GM23248 (cell line): Measurements from ENCODE around the gene CPTP. TPM values are rescaled to one million over a fixed set of nuclear protein-coding genes. Genes with fewer than 3 reads are reported as not detected.

Experiments
- DNase-seq: peaks from one replicate; pipeline ENCODE4 v3.0.0-alpha.2; 2015
- H2AFZ ChIP-seq: fragments of 200-600 bp; sonication (generic); 2 replicates; pipeline ENCODE4 v1.6.1; 2016; ENCODE audit warnings: antibody characterized with exemption
- H3F3A ChIP-seq: fragments of 200-600 bp; sonication (generic); 2 replicates; pipeline ENCODE4 v1.6.1; 2016; ENCODE audit warnings: mild to moderate bottlenecking, antibody characterized with exemption, mixed run types; ENCODE audit not compliant: insufficient read depth
- H3K27ac ChIP-seq: fragments of 200-600 bp; sonication (generic); 2 replicates; pipeline ENCODE4 v1.5.1; 2016; ENCODE audit warnings: mild to moderate bottlenecking
- H3K27me3 ChIP-seq: fragments of 200-600 bp; sonication (generic); replicated peaks from 2 replicates; pipeline ENCODE4 v1.6.1; 2016; ENCODE audit warnings: mild to moderate bottlenecking; ENCODE audit not compliant: insufficient read depth
- H3K36me3 ChIP-seq: fragments of 200-600 bp; sonication (generic); 2 replicates; pipeline ENCODE4 v1.6.1; 2016; ENCODE audit warnings: low read depth, mild to moderate bottlenecking
- H3K4me1 ChIP-seq: fragments of 200-600 bp; sonication (generic); 2 replicates; pipeline ENCODE4 v1.6.1; 2016; ENCODE audit warnings: mild to moderate bottlenecking; ENCODE audit not compliant: insufficient read depth
- H3K4me2 ChIP-seq: fragments of 200-600 bp; sonication (generic); one replicate; pipeline ENCODE4 v1.6.1; 2016; ENCODE audit warnings: mild to moderate bottlenecking; ENCODE audit not compliant: unreplicated experiment
- H3K4me3 ChIP-seq: fragments of 200-600 bp; sonication (generic); 2 replicates; pipeline ENCODE4 v1.5.1; 2016; ENCODE audit warnings: mild to moderate bottlenecking
- H3K79me2 ChIP-seq: fragments of 200-600 bp; sonication (generic); 2 replicates; pipeline ENCODE4 v1.6.1; 2016; ENCODE audit warnings: mild to moderate bottlenecking; ENCODE audit not compliant: insufficient read depth
- H3K9ac ChIP-seq: fragments of 200-600 bp; sonication (generic); 2 replicates; pipeline ENCODE4 v1.6.1; 2016; ENCODE audit warnings: mild to moderate bottlenecking
- H3K9me2 ChIP-seq: fragments of 200-600 bp; sonication (generic); 2 replicates; pipeline ENCODE4 v1.6.1; 2016; ENCODE audit warnings: mixed run types, mild to moderate bottlenecking, moderate library complexity; ENCODE audit not compliant: insufficient read depth
- H3K9me3 ChIP-seq: fragments of 200-600 bp; sonication (generic); one replicate; pipeline ENCODE4 v1.6.1; 2017; ENCODE audit warnings: low read depth
- H4K20me1 ChIP-seq: fragments of 200-600 bp; sonication (generic); 2 replicates; pipeline ENCODE4 v1.6.0; 2016; ENCODE audit not compliant: insufficient read depth
- EZH2 ChIP-seq: fragments of 200-600 bp; sonication (generic); IDR thresholded peaks from 2 replicates; pipeline ENCODE4 v1.6.1; 2018; ENCODE audit warnings: antibody characterized with exemption, mild to moderate bottlenecking; ENCODE audit not compliant: insufficient read depth, poor library complexity, severe bottlenecking
- EZH2phosphoT487 ChIP-seq: fragments of 200-600 bp; sonication (generic); IDR thresholded peaks from 2 replicates; pipeline ENCODE4 v1.6.1; 2018; ENCODE audit warnings: antibody characterized with exemption, moderate library complexity, mild to moderate bottlenecking, low read depth; ENCODE audit not compliant: insufficient read depth
- WGBS, 2 experiments: methylation state at CpG; one replicate each; pipeline ENCODE4 v1.1.6; 2015 to 2017; ENCODE audit warnings: low lambda C conversion rate in 2 of 2, low coverage in 1 of 2; ENCODE audit errors: missing lambda C conversion rate in 2 of 2; 5-methylcytosine and 5-hydroxymethylcytosine counted together
- in situ Hi-C: fragments of 300-500 bp; cut with MboI; formaldehyde crosslinking; loops from 2 replicates; pipeline ENCODE4 v1.15.0; 2020
- polyA plus RNA-seq: library from polyadenylated mRNA; unstranded; fragments of >200 nt; fragmentation: Nextera tagmentation; extraction: Ambion mirVana; gene quantifications from 2 replicates; pipeline ENCODE4 v1.2.1, GENCODE V29; 2016
- total RNA-seq: library from RNA; depleted of rRNA; stranded (reverse); fragments of >200 nt; shearing (Covaris generic); gene quantifications from 2 replicates; pipeline ENCODE4 v1.2.3, GENCODE V29; 2014

CPTP gene
- total and polyA plus RNA-seq, 2 experiments from 2014 or later: 28.0 to 30.5 TPM

GRCh38 chr1:1279028-1279427 lies 45.6 kb upstream of the CPTP start:
- Histone ChIP-seq H3K4me3 (no peak overlapping the region), H3K9me2 (no peaks in the 10 kb centered on the region), H3K9me3 (no peaks in the 10 kb centered on the region), H3K9ac (no peak overlapping the region), H3K79me2 (no peaks in the 10 kb centered on the region), H3K27ac (no peak overlapping the region), H3K4me1 (no peaks in the 10 kb centered on the region), H3K27me3 (no peaks in the 10 kb centered on the region), H4K20me1 (no peaks in the 10 kb centered on the region), H3K36me3 (no peaks in the 10 kb centered on the region), H3K4me2 (no peak overlapping the region), H3F3A (no peaks in the 10 kb centered on the region), H2AFZ (no peak overlapping the region)
- TF ChIP-seq EZH2phosphoT487 (no peak), EZH2 (no peak)
- DNase-seq: no peak
- in situ Hi-C loops: no loop called here
- 96 to 97% methylated on average over 17 of the region's 17 CpGs for WGBS, 2 experiments

GRCh38 chr1:1280782-1281481 lies 43.7 kb upstream of the CPTP start:
- in situ Hi-C loops: no loop called here
- no peak for DNase-seq
- Histone ChIP-seq H3K9me2 (no peaks in the 10 kb centered on the region), H3K27ac (no peak overlapping the region), H3K9me3 (no peaks in the 10 kb centered on the region), H4K20me1 (no peaks in the 10 kb centered on the region), H3K79me2 (no peaks in the 10 kb centered on the region), H3K4me2 (no peak overlapping the region), H3K9ac (no peak overlapping the region), H3F3A (no peaks in the 10 kb centered on the region), H3K27me3 (no peaks in the 10 kb centered on the region), H3K4me1 (no peaks in the 10 kb centered on the region), H3K36me3 (no peaks in the 10 kb centered on the region), H3K4me3 (no peak overlapping the region), H2AFZ (no peak overlapping the region)
- TF ChIP-seq EZH2phosphoT487: no peak
- no peak for TF ChIP-seq EZH2
- WGBS, 2 experiments: 88 to 92% methylated on average over 13 to 21 of the region's 21 CpGs

- Histone ChIP-seq H2AFZ (no peak overlapping the region), H3K27ac (no peak overlapping the region), H3K9me2 (no peaks in the 10 kb centered on the region), H4K20me1 (no peaks in the 10 kb centered on the region), H3K4me2 (no peak overlapping the region), H3F3A (no peaks in the 10 kb centered on the region), H3K4me3 (no peak overlapping the region), H3K36me3 (no peaks in the 10 kb centered on the region), H3K9me3 (no peaks in the 10 kb centered on the region), H3K27me3 (no peaks in the 10 kb centered on the region), H3K79me2 (no peaks in the 10 kb centered on the region), H3K9ac (no peak overlapping the region), H3K4me1 (no peaks in the 10 kb centered on the region)
- TF ChIP-seq EZH2 (no peak), EZH2phosphoT487 (no peak)
- DNase-seq: peak; percentile 90
- in situ Hi-C loops: no loop called here
- 42 to 44% methylated on average over 23 to 26 of the region's 26 CpGs for WGBS, 2 experiments
Observed at GRCh38 chr1:1281533-1282321, 42.9 kb upstream of the CPTP start.

GRCh38 chr1:1282998-1283397 lies 41.6 kb upstream of the CPTP start:
- TF ChIP-seq EZH2phosphoT487 (no peak), EZH2 (no peak)
- Histone ChIP-seq H3K9me3 (no peaks in the 10 kb centered on the region), H3K79me2 (no peaks in the 10 kb centered on the region), H3K27me3 (no peaks in the 10 kb centered on the region), H3K36me3 (no peaks in the 10 kb centered on the region), H3K4me3 (no peak overlapping the region), H4K20me1 (no peaks in the 10 kb centered on the region), H2AFZ (no peak overlapping the region), H3K4me2 (no peak overlapping the region), H3K4me1 (no peaks in the 10 kb centered on the region), H3K9ac (no peak overlapping the region), H3K9me2 (no peaks in the 10 kb centered on the region), H3F3A (no peaks in the 10 kb centered on the region), H3K27ac (no peak overlapping the region)
- in situ Hi-C loops: no loop called here
- DNase-seq: peak; percentile 56
- 71 to 75% methylated on average over 14 of the region's 14 CpGs for WGBS, 2 experiments
